Heart right ventricle (tissue), 16 donors: ENCODE data around the gene GPHN. TPM values are rescaled to one million over a fixed set of nuclear protein-coding genes. Genes with fewer than 3 reads are reported as not detected.

Experiments used
- ATAC-seq, 8 donors: fragments of 200-7000 bp; cut with Tn5 transposase; one replicate each; pipeline ENCODE4 v1.9.1; 2020; ENCODE audit warnings: mild to moderate bottlenecking in 8 of 8, moderate library complexity in 8 of 8, moderate number of reproducible peaks in 1 of 8
- DNase-seq, 2 donors: peaks; one replicate each; pipeline ENCODE4 v3.0.0-alpha.2; 2020
- H3K27ac ChIP-seq, 10 donors: fragments of 200-600 bp; sonication (generic) in 2 of 10; one replicate each; pipeline versions ENCODE4 v1.5.0 to v1.8.0; 2020 to 2022; ENCODE audit warnings: mild to moderate bottlenecking in 3 of 10
- H3K27me3 ChIP-seq, 7 donors: fragments of 200-600 bp; one replicate each; pipeline ENCODE4 v1.8.0; 2021 to 2022; ENCODE audit warnings: mild to moderate bottlenecking in 2 of 7
- H3K36me3 ChIP-seq, 9 donors: fragments of 200-600 bp; sonication (generic) in 1 of 9; one replicate each; pipeline versions ENCODE4 v1.5.0 to v1.8.0; 2020 to 2022; ENCODE audit warnings: mild to moderate bottlenecking in 2 of 9
- H3K4me1 ChIP-seq, 9 donors: fragments of 200-600 bp; sonication (generic) in 1 of 9; one replicate each; pipeline versions ENCODE4 v1.5.0 to v1.8.0; 2020 to 2022; ENCODE audit warnings: mild to moderate bottlenecking in 4 of 9
- H3K4me3 ChIP-seq, 10 donors: fragments of 200-600 bp; sonication (generic) in 2 of 10; one replicate each; pipeline versions ENCODE4 v1.5.0 to v1.8.0; 2020 to 2022; ENCODE audit warnings: mild to moderate bottlenecking in 7 of 10, moderate library complexity in 2 of 10
- H3K9me3 ChIP-seq, 11 donors: fragments of 200-600 bp in 10 of 11; sonication (generic) in 2 of 11; one replicate each; pipeline versions ENCODE4 v1.5.0 to v1.8.0; 2013 to 2022; ENCODE audit warnings: mild to moderate bottlenecking in 2 of 11, control low read depth in 1 of 11, moderate library complexity in 1 of 11
- WGBS, 2 donors: extraction: QIAGEN DNeasy Blood & Tissue Kit; methylation state at CpG; one replicate each; pipeline ENCODE4 v1.1.7; 2013; ENCODE audit warnings: inconsistent platforms in 1 of 2; 5-methylcytosine and 5-hydroxymethylcytosine counted together
- intact Hi-C, 10 donors: fragments of 100-400 bp; cut with DNase I; formaldehyde crosslinking; loops; one replicate each; pipeline versions ENCODE4 v1.11.1 to v1.14.2; 2022
- polyA plus RNA-seq, 2 donors: library from polyadenylated mRNA; stranded (reverse); fragments of 200-250 nt; gene quantifications; one replicate each; pipeline ENCODE4 v1.2.3, GENCODE V29; 2013
- total RNA-seq, 10 donors: library from RNA; stranded (reverse); fragmentation: NEBNext Ultra II Directional in 3 of 10; extraction: Animal tissue kit (Norgen Biotek cat#: 25700) in 3 of 10; gene quantifications; one replicate each; pipeline versions ENCODE4 v1.2.1 to v1.2.4, GENCODE V29; 2021 to 2023
- TF ChIP-seq, protein P1 (sequence below), 9 donors: fragments of 200-600 bp; sonication (generic) in 2 of 9; IDR thresholded peaks; one replicate each; pipeline versions ENCODE4 v1.5.0 to v1.8.0; 2021 to 2022; ENCODE audit warnings: antibody characterized with exemption in 9 of 9, mild to moderate bottlenecking in 5 of 9, moderate library complexity in 1 of 9
- donor health status: Arrhythmogenic right ventricular cardiomyopathy.
- donor health status: ischemic (EF 13 %, LVEDD 7.1; RV severe dilation, severe dysfunction).
- donor health status: healthy with polysubstance abuse.
- donor health status: DM: no; HTN: yes; CAD: no.
- donor health status: DM: no; HTN: no; CAD: no.
- donor health status: ischemic (EF 25% LVEDD 6.9; RV normal size, moderate dysfunction).
- donor health status: ischemic (EF 25% LVEDD 5.7; RV mildly dilated, moderate dysfunction).
- donor health status: healthy.
- donor health status: DM: yes; HTN: yes; CAD: no.
- donor health status: Ischemic cardiomyopathy.
- donor health status: ischemic (EF 35%, LVEDD 5.7; RV mildly dilated, moderate dysfunction).
- donor health status: nonischemic (EF 11% LVEDD 7.7; RV severe dilation, severe dysfunction).
- donor health status: DM: yes; HTN: yes; CAD: no.
- donor health status: PGD.
- donor health status: ischemic (EF 29% LVEDD 5.4; RV normal size, mild dysfunction).
- donor health status: nonischemic (EF 23%, LVEDD 6.1; RV moderate dilation, normal function).

GPHN gene
- total and polyA plus RNA-seq, 12 donors, result 12.2 to 48.0 (median 32.2) TPM

DNA sequence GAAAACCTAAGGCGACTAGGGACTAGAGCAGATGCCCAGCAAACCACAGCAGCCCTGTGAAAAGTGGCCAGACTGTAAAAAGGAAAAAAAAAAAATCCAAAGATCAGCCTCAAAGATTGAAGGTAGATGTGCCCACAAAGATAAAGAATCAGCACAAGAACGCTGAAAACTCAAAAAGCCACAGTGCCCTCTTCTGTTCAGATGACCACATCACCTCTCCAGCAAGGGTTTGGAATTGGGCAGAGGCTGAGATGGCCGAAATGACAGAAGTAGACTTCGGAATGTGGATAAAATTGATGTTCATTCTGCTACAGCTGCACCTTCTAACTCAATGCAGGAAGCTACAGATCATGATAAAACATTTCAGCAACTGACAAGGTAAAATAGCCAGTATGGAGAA, 154.4 kb downstream of the GPHN start:
- Histone ChIP-seq H3K27me3 (no peaks in the 10 kb centered on the region), H3K27ac (no peak overlapping the region), H3K4me1 (peaks cover 0 to 3% (median 0%) of the 10 kb centered on the region in 9 donors), H3K4me3 (no peak overlapping the region), H3K9me3 (peaks cover 0 to 30% (median 7%) of the 10 kb centered on the region in 11 donors), H3K36me3 (no peaks in the 10 kb centered on the region)
- WGBS, 2 donors, result 67 to 71% methylated on average over 4 of the region's 4 CpGs
- ATAC-seq (no peak), DNase-seq (no peak)
- intact Hi-C loops, result loop anchor here in 4 of 10 donors (5.0 to 10.0 kb wide), 3 partner anchors 40 to 168 kb away; no protein-coding TSS in a partner anchor
- TF ChIP-seq, protein P1, sequence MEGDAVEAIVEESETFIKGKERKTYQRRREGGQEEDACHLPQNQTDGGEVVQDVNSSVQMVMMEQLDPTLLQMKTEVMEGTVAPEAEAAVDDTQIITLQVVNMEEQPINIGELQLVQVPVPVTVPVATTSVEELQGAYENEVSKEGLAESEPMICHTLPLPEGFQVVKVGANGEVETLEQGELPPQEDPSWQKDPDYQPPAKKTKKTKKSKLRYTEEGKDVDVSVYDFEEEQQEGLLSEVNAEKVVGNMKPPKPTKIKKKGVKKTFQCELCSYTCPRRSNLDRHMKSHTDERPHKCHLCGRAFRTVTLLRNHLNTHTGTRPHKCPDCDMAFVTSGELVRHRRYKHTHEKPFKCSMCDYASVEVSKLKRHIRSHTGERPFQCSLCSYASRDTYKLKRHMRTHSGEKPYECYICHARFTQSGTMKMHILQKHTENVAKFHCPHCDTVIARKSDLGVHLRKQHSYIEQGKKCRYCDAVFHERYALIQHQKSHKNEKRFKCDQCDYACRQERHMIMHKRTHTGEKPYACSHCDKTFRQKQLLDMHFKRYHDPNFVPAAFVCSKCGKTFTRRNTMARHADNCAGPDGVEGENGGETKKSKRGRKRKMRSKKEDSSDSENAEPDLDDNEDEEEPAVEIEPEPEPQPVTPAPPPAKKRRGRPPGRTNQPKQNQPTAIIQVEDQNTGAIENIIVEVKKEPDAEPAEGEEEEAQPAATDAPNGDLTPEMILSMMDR (IDR thresholded peaks at IDR 0.05), result peak in 8 of 9 donors; percentile 7 to 57 (median 45)

DNA sequence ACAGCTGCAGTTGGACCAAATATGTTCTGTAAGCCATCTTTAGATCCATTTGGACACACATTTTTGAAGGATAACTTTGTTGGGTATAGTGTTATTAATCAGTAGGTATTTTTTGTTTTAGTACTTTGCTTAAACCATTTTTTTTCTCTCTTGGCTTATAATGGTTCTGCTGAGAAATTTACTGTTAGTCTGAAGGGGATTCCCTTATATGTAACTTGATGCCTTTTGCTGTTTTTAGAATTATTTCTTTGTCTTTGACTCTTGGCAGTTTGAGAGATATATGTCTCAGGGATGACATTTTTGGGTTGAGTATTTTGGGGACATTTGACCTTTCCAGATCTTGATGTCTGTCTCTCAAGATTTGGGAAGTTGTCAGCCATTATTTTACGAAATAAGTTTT, 169.8 kb downstream of the GPHN start:
- H3K9me3 ChIP-seq, result peaks cover 0 to 59% (median 34%) of the 10 kb centered on the region in 11 donors
- H3K36me3 ChIP-seq, result peaks cover 0 to 12% (median 0%) of the 10 kb centered on the region in 9 donors
- no peak overlapping the region for H3K27ac ChIP-seq
- ATAC-seq, result no peak
- intact Hi-C loops, result no loop called here
- no peak for DNase-seq
- TF ChIP-seq, protein P1 (IDR thresholded peaks at IDR 0.05), result no peak
- WGBS, 2 donors, result 97 to 98% methylated on average over 1 of the region's 1 CpG
- H3K27me3 ChIP-seq, result no peaks in the 10 kb centered on the region
- no peaks in the 10 kb centered on the region for H3K4me1 ChIP-seq
- H3K4me3 ChIP-seq, result no peak overlapping the region

DNA sequence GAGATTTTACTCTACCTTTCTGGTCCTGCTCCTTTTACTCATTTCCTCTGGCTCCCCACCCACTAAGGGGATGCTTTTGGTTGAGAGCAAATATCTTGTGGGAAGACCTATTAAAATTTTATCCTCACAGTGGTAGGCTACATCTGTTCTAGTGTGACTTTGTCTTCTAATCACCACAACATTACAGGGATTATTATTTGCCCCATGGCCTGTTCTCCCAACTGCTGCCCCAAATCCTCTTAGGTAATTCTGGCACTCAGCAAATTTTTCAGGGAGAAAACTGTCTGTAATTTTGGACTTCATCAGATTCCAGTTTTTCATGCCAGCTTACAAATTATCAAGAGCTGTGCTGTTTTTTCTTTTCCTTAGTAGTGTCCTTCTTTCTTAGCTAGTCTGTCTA, 172.3 kb downstream of the GPHN start:
- no peaks in the 10 kb centered on the region for H3K4me1 ChIP-seq
- no peak for ATAC-seq
- H3K36me3 ChIP-seq, result peaks cover 0 to 12% (median 0%) of the 10 kb centered on the region in 9 donors
- peaks cover 0 to 60% (median 34%) of the 10 kb centered on the region in 11 donors for H3K9me3 ChIP-seq
- no peak overlapping the region for H3K27ac ChIP-seq
- no peaks in the 10 kb centered on the region for H3K27me3 ChIP-seq
- TF ChIP-seq, protein P1 (IDR thresholded peaks at IDR 0.05), result no peak
- DNase-seq, result no peak
- no peak overlapping the region for H3K4me3 ChIP-seq
- intact Hi-C loops, result no loop called here

DNA sequence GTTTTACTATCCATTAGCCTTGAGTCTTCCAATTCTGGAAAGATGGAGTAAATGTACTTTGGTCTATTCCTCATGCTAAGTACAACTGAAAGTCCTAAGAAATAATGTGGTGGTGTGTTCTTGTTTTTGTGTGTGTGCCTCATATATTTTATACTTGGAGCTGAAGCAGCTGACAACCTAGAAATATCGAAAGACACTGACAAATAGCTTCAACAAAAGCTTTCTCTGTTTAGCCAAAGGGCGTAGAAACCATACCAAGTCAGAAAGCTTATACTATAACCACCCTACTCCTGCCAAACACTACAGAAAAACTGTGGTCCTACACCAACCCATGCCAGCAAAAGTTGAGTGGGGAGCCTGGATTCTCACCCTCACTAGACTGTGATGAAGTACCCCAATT, 188.4 kb downstream of the GPHN start:
- DNase-seq (no peak), ATAC-seq (no peak)
- 95 to 96% methylated on average over 2 of the region's 2 CpGs for WGBS, 2 donors
- intact Hi-C loops, result no loop called here
- Histone ChIP-seq H3K4me3 (no peak overlapping the region), H3K27me3 (no peaks in the 10 kb centered on the region), H3K27ac (no peak overlapping the region), H3K4me1 (peaks cover 0 to 6% (median 0%) of the 10 kb centered on the region in 9 donors), H3K36me3 (no peaks in the 10 kb centered on the region), H3K9me3 (no peaks in the 10 kb centered on the region)
- TF ChIP-seq, protein P1 (IDR thresholded peaks at IDR 0.05), result no peak
